Neural cell (in vitro differentiated cells): ENCODE data around the gene GRID1. TPM values are rescaled to one million over a fixed set of nuclear protein-coding genes. Genes with fewer than 3 reads are reported as not detected.

Experiments
- H2AFZ ChIP-seq: fragments of 200-600, 300-800 bp; sonication (generic), shearing (Covaris generic); 2 replicates; pipeline ENCODE4 v1.6.0; 2014; ENCODE audit warnings: low read depth, mild to moderate bottlenecking, antibody characterized with exemption, low read length, moderate library complexity
- H3F3A ChIP-seq: fragments of 200-600 bp; shearing (Covaris generic); 2 replicates; pipeline ENCODE4 v1.6.1; 2016; ENCODE audit warnings: mild to moderate bottlenecking, moderate library complexity, mixed read lengths, antibody characterized with exemption, low read length; ENCODE audit not compliant: insufficient read depth, poor library complexity, severe bottlenecking
- H3K27ac ChIP-seq: fragments of 200-600, 300-800 bp; sonication (generic), shearing (Covaris generic); 2 replicates; pipeline ENCODE4 v1.5.1; 2014; ENCODE audit warnings: mild to moderate bottlenecking, low read length, moderate library complexity
- H3K27me3 ChIP-seq: fragments of 300-800, 200-600 bp; sonication (generic), shearing (Covaris generic); 2 replicates; pipeline ENCODE4 v1.6.0; 2014; ENCODE audit warnings: mild to moderate bottlenecking, low read depth, low read length, moderate library complexity; ENCODE audit not compliant: insufficient read depth
- H3K36me3 ChIP-seq: fragments of 300-800, 200-600 bp; sonication (generic), shearing (Covaris generic); 2 replicates; pipeline ENCODE4 v1.5.1; 2014; ENCODE audit warnings: mild to moderate bottlenecking, antibody characterized with exemption, low read length, moderate library complexity; ENCODE audit not compliant: insufficient read depth
- H3K4me2 ChIP-seq: fragments of 300-800, 200-600 bp; sonication (generic), shearing (Covaris generic); 2 replicates; pipeline ENCODE4 v1.6.0; 2014; ENCODE audit warnings: mild to moderate bottlenecking, low read length
- H3K4me3 ChIP-seq: fragments of 300-800, 200-600 bp; sonication (generic), shearing (Covaris generic); 2 replicates; pipeline ENCODE4 v1.5.1; 2014; ENCODE audit warnings: mild to moderate bottlenecking, low read length, moderate library complexity
- H3K79me2 ChIP-seq: fragments of 200-600 bp; shearing (Covaris generic); replicated peaks from 2 replicates; pipeline ENCODE4 v1.6.0; 2014; ENCODE audit warnings: mild to moderate bottlenecking, low read length, moderate library complexity; ENCODE audit not compliant: insufficient read depth
- H3K9ac ChIP-seq: fragments of 300-800, 200-600 bp; sonication (generic), shearing (Covaris generic); 2 replicates; pipeline ENCODE4 v1.6.1; 2016; ENCODE audit warnings: mild to moderate bottlenecking, low read length, mixed read lengths
- H3K9me2 ChIP-seq: fragments of 200-600 bp; shearing (Covaris generic); 2 replicates; pipeline ENCODE4 v1.6.1; 2016; ENCODE audit warnings: mild to moderate bottlenecking, low read length, mixed read lengths; ENCODE audit not compliant: insufficient read depth
- H3K9me3 ChIP-seq: fragments of 200-600, 300-800 bp; sonication (generic), shearing (Covaris generic); 2 replicates; pipeline ENCODE4 v1.6.1; 2016; ENCODE audit warnings: mild to moderate bottlenecking, mixed run types, low read length, moderate library complexity, mixed read lengths
- H4K20me1 ChIP-seq: fragments of 200-600 bp; shearing (Covaris generic); 2 replicates; pipeline ENCODE4 v1.6.1; 2016; ENCODE audit warnings: mild to moderate bottlenecking, mixed run types; ENCODE audit not compliant: insufficient read depth
- CTCF ChIP-seq: fragments of 450-650 bp; IDR thresholded peaks from 2 replicates; pipeline ENCODE4 v1.5.1; 2014; ENCODE audit warnings: antibody characterized with exemption, mild to moderate bottlenecking, moderate library complexity; ENCODE audit not compliant: poor library complexity, severe bottlenecking
- EP300 ChIP-seq: fragments of 450-650 bp; conservative IDR thresholded peaks from 2 replicates; pipeline ENCODE4 v1.6.1; 2014; ENCODE audit warnings: antibody characterized with exemption, mild to moderate bottlenecking, moderate library complexity; ENCODE audit not compliant: poor library complexity, severe bottlenecking
- EZH2 ChIP-seq: fragments of 200-600, 300-800 bp; shearing (Covaris generic), sonication (generic); IDR thresholded peaks from 2 replicates; pipeline ENCODE4 v1.6.1; 2014; ENCODE audit warnings: antibody characterized with exemption, low read length, borderline replicate concordance, mild to moderate bottlenecking; ENCODE audit not compliant: insufficient read depth, poor library complexity, severe bottlenecking
- MXI1 ChIP-seq: fragments of 450-650 bp; conservative IDR thresholded peaks from 2 replicates; pipeline ENCODE4 v1.6.1; 2014; ENCODE audit warnings: antibody characterized with exemption, mild to moderate bottlenecking; ENCODE audit not compliant: poor library complexity, severe bottlenecking
- POLR2AphosphoS5 ChIP-seq: IDR thresholded peaks from 2 replicates; pipeline ENCODE4 v1.6.1; 2012
- RAD21 ChIP-seq: fragments of 450-650 bp; conservative IDR thresholded peaks from 2 replicates; pipeline ENCODE4 v1.6.1; 2014; ENCODE audit warnings: antibody characterized with exemption, mild to moderate bottlenecking, moderate library complexity
- SMC3 ChIP-seq: fragments of 450-650 bp; conservative IDR thresholded peaks from 2 replicates; pipeline ENCODE4 v1.6.1; 2014; ENCODE audit warnings: antibody characterized with exemption, mild to moderate bottlenecking, moderate library complexity; ENCODE audit not compliant: poor library complexity
- TAF1 ChIP-seq: IDR thresholded peaks from 2 replicates; pipeline ENCODE4 v1.6.1; 2012; ENCODE audit warnings: low read depth
- polyA plus RNA-seq: library from polyadenylated mRNA; depleted of rRNA; stranded (reverse); fragments of >200 nt; gene quantifications from 2 replicates; pipeline ENCODE4 v1.2.3, GENCODE V29; 2014
- TF ChIP-seq, protein P1 (sequence below): IDR thresholded peaks from 2 replicates; pipeline ENCODE4 v1.6.1; 2012; ENCODE audit warnings: borderline replicate concordance

Gene GRID1
- polyA plus RNA-seq, 1 donor from 2014 or later: 7.3 TPM

DNA sequence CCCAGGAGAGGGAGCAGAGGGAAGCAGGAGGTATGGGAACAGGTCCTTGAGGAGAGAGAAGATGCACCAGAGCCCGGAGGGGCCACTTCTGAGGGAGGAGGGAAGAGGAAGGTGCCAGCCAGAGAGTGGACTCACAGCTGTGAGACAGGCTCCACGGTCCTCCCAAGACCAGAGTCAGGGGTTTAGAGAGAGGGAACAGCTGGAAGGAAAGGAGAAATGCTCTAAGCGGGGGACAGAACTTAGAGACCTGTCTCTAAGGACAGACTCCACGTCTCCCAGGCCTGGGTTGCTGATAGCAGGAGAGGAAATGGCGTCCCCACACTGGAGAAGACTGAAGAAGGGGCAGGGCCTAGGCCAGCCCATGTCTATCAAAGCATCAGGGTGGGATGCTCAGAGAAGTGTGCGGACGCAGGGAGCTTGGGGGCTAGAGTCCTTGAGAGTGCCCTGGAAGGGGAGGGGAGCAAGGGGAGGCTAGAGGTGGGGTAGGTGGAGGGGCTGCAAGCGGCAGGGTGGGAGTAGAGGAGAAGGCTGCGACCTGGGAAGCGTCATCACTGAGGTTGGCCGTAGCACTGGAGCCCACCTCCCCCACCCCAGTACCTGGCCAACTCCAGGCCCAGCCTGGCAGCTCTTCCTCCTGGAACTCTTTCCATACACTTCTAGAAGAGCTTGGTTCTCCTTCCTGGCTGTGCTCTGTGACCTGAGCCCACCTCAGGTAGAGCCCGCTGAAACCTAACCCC is 25.6 kb upstream of the GRID1 start:
- Histone ChIP-seq H3K79me2 (no peaks in the 10 kb centered on the region), H3K27me3 (peaks cover 20% of the 10 kb centered on the region), H3K9me2 (no peaks in the 10 kb centered on the region), H3K9me3 (no peaks in the 10 kb centered on the region), H3K36me3 (no peaks in the 10 kb centered on the region), H3K4me3 (no peak overlapping the region), H3F3A (no peaks in the 10 kb centered on the region), H4K20me1 (no peaks in the 10 kb centered on the region), H3K4me2 (no peak overlapping the region), H2AFZ (no peak overlapping the region), H3K9ac (no peak overlapping the region), H3K27ac (no peak overlapping the region)
- no peak for TF ChIP-seq MXI1
- TF ChIP-seq, protein P1, sequence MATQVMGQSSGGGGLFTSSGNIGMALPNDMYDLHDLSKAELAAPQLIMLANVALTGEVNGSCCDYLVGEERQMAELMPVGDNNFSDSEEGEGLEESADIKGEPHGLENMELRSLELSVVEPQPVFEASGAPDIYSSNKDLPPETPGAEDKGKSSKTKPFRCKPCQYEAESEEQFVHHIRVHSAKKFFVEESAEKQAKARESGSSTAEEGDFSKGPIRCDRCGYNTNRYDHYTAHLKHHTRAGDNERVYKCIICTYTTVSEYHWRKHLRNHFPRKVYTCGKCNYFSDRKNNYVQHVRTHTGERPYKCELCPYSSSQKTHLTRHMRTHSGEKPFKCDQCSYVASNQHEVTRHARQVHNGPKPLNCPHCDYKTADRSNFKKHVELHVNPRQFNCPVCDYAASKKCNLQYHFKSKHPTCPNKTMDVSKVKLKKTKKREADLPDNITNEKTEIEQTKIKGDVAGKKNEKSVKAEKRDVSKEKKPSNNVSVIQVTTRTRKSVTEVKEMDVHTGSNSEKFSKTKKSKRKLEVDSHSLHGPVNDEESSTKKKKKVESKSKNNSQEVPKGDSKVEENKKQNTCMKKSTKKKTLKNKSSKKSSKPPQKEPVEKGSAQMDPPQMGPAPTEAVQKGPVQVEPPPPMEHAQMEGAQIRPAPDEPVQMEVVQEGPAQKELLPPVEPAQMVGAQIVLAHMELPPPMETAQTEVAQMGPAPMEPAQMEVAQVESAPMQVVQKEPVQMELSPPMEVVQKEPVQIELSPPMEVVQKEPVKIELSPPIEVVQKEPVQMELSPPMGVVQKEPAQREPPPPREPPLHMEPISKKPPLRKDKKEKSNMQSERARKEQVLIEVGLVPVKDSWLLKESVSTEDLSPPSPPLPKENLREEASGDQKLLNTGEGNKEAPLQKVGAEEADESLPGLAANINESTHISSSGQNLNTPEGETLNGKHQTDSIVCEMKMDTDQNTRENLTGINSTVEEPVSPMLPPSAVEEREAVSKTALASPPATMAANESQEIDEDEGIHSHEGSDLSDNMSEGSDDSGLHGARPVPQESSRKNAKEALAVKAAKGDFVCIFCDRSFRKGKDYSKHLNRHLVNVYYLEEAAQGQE: no peak
- no peak for TF ChIP-seq TAF1
- no peak for TF ChIP-seq RAD21

- no peak overlapping the region for H3K9ac ChIP-seq
- H3F3A ChIP-seq: no peaks in the 10 kb centered on the region
- H3K9me3 ChIP-seq: no peaks in the 10 kb centered on the region
- H3K4me3 ChIP-seq: no peak overlapping the region
- TF ChIP-seq, protein P1: no peak
- TF ChIP-seq POLR2AphosphoS5 (no peak), CTCF (no peak), EZH2 (no peak), SMC3 (no peak), MXI1 (no peak), RAD21 (no peak), TAF1 (no peak), EP300 (no peak)
- no peaks in the 10 kb centered on the region for H4K20me1 ChIP-seq
- H2AFZ ChIP-seq: no peak overlapping the region
- H3K9me2 ChIP-seq: no peaks in the 10 kb centered on the region
- H3K79me2 ChIP-seq: no peaks in the 10 kb centered on the region
- peaks cover 20% of the 10 kb centered on the region for H3K27me3 ChIP-seq
- no peaks in the 10 kb centered on the region for H3K36me3 ChIP-seq
- H3K4me2 ChIP-seq: no peak overlapping the region
- H3K27ac ChIP-seq: no peak overlapping the region
Measured at GRCh38 chr10:86391236-86391840, 24.7 kb upstream of the GRID1 start.
